A673 (cell line): ENCODE results near the gene DTWD2.

Experiments
- EZH2 ChIP-seq: fragments of 200-600 bp; sonication (generic); IDR thresholded peaks from 2 replicates; pipeline ENCODE4 v1.6.1; 2017; ENCODE audit warnings: borderline replicate concordance, low read depth, mild to moderate bottlenecking, mixed read lengths, antibody characterized with exemption, low read length; ENCODE audit not compliant: poor library complexity, severe bottlenecking
- TF ChIP-seq, protein P1 (sequence below): fragments of 300-800, 200-600 bp; sonication (generic); conservative IDR thresholded peaks from 2 replicates; pipeline ENCODE4 v1.5.1; 2017; ENCODE audit warnings: low read depth, mild to moderate bottlenecking, antibody characterized with exemption, low read length, moderate library complexity, mixed read lengths

DNA sequence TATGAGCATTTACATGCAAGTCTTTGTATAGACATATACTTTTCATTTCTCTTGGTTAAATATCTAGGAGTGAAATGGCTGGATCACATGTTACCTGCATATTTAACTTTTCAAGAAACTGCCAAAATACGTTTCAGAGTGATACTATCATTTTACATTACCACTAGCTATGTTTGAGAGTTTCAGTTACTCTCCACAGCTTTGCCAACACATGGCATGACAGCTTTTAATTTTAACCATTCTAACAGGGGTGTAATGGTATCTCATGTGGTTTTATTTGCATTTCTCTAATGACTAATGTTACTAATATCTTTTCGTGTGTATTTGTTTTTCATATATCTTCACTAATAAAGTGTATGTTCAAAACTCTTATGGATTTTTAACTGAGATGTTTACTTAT is 99.8 kb downstream of the DTWD2 start:
- TF ChIP-seq, protein P1, sequence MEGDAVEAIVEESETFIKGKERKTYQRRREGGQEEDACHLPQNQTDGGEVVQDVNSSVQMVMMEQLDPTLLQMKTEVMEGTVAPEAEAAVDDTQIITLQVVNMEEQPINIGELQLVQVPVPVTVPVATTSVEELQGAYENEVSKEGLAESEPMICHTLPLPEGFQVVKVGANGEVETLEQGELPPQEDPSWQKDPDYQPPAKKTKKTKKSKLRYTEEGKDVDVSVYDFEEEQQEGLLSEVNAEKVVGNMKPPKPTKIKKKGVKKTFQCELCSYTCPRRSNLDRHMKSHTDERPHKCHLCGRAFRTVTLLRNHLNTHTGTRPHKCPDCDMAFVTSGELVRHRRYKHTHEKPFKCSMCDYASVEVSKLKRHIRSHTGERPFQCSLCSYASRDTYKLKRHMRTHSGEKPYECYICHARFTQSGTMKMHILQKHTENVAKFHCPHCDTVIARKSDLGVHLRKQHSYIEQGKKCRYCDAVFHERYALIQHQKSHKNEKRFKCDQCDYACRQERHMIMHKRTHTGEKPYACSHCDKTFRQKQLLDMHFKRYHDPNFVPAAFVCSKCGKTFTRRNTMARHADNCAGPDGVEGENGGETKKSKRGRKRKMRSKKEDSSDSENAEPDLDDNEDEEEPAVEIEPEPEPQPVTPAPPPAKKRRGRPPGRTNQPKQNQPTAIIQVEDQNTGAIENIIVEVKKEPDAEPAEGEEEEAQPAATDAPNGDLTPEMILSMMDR = no peak
- no peak for TF ChIP-seq EZH2
